Measurements from ENCODE around the gene PRKAA1.

PRKAA1 gene

GRCh38 chr5:40798012-40798800 is at the start of gene PRKAA1:
Gene PRKAA1 (minus strand): TSS chr5:40798374. CDS start chr5:40798189, 185 bp downstream.
- Histone ChIP-seq H3K9me2 (replicated peaks; ENCODE audit: insufficient read depth, low read length) (no peaks in the 10 kb centered on the region), H2AFZ (ENCODE audit: low read depth, low read length, severe bottlenecking) (peak within 1 kb of the TSS; percentile 85), H3K27me3 (ENCODE audit: low read length) (no peaks in the 10 kb centered on the region), H3F3A (ENCODE audit: insufficient read depth) (peaks cover 20% of the 10 kb centered on the region), H3K4me3 (ENCODE audit: insufficient read depth, low read length, poor library complexity, severe bottlenecking) (peak within 1 kb of the TSS; percentile 80), H3K36me3 (ENCODE audit: low read length) (no peaks in the 10 kb centered on the region), H3K9me3 (ENCODE audit: insufficient read depth, low read length) (no peaks in the 10 kb centered on the region), H3K4me2 (ENCODE audit: low read depth, low read length, poor library complexity, severe bottlenecking) (peak within 1 kb of the TSS; percentile 86), H3K27ac (ENCODE audit: low read depth, low read length) (peak within 1 kb of the TSS; percentile 80), H3K9ac (ENCODE audit: low read length) (peak within 1 kb of the TSS; percentile 76), H3K79me2 (ENCODE audit: insufficient read depth, low read length) (peaks cover 44% of the 10 kb centered on the region), H4K20me1 (ENCODE audit: low read depth, low read length) (no peaks in the 10 kb centered on the region)
- TF ChIP-seq CTCF (IDR thresholded peaks at IDR 0.05; ENCODE audit: insufficient read depth, low read length, poor library complexity, severe bottlenecking) (no peak), EZH2phosphoT487 (conservative IDR thresholded peaks at IDR 0.05; ENCODE audit: low read length) (no peak)

DNA sequence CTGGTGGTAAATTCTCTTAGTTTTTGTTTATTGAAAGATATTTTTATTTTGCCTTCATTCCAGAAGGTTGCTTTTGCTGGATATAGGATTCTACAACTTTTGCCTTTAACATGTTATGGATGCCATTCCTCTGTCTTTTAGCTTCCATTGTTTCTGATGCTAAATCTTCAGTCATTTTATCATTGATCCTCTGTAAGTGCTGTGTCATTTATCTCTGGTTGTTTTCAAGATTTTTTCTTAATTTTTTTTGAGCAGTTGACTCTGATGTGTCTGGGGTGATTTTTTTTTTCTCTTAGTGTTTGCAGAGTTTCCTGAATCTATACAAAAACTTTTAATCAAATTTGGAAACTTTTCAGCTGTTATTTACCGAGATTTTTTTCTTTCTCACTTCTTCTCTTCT is 49.4 kb upstream of the PRKAA1 start:
- H3K79me2 ChIP-seq (ENCODE audit: insufficient read depth, low read length), result no peaks in the 10 kb centered on the region
- no peaks in the 10 kb centered on the region for H3F3A ChIP-seq (ENCODE audit: insufficient read depth)
- no peaks in the 10 kb centered on the region for H4K20me1 ChIP-seq (ENCODE audit: low read depth, low read length)
- H3K9me2 ChIP-seq (replicated peaks; ENCODE audit: insufficient read depth, low read length), result no peaks in the 10 kb centered on the region
- no peak overlapping the region for H3K27ac ChIP-seq (ENCODE audit: low read depth, low read length)
- H3K9ac ChIP-seq (ENCODE audit: low read length), result no peak overlapping the region
- no peak overlapping the region for H2AFZ ChIP-seq (ENCODE audit: low read depth, low read length, severe bottlenecking)
- H3K27me3 ChIP-seq (ENCODE audit: low read length), result no peaks in the 10 kb centered on the region
- H3K4me3 ChIP-seq (ENCODE audit: insufficient read depth, low read length, poor library complexity, severe bottlenecking), result no peak overlapping the region
- H3K9me3 ChIP-seq (ENCODE audit: insufficient read depth, low read length), result no peaks in the 10 kb centered on the region
- no peaks in the 10 kb centered on the region for H3K36me3 ChIP-seq (ENCODE audit: low read length)
- no peak for TF ChIP-seq CTCF (IDR thresholded peaks at IDR 0.05; ENCODE audit: insufficient read depth, low read length, poor library complexity, severe bottlenecking)
- TF ChIP-seq EZH2phosphoT487 (conservative IDR thresholded peaks at IDR 0.05; ENCODE audit: low read length), result no peak
- no peak overlapping the region for H3K4me2 ChIP-seq (ENCODE audit: low read depth, low read length, poor library complexity, severe bottlenecking)

DNA sequence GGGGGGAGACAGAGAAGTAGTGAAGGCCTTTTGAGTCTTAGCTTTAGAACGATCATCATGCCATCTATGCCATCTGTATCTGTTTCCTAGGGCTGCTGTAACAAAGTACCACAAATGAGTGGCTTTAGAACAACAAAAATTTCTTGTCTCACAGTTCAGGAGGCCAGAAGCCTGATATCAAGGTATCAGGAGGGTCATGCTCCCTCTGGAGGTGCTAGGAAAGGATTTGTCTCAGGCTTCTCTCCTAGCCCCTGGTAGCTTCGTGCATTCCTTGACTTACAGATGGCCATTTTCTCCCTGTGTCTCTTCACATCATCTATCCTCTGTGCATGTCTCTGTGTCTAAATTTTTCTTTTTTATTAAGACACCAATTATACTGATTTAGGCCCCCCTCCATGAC is 48.2 kb upstream of the PRKAA1 start:
- Histone ChIP-seq H3F3A (ENCODE audit: insufficient read depth) (no peaks in the 10 kb centered on the region), H3K9ac (ENCODE audit: low read length) (no peak overlapping the region), H3K4me3 (ENCODE audit: insufficient read depth, low read length, poor library complexity, severe bottlenecking) (no peak overlapping the region), H3K9me3 (ENCODE audit: insufficient read depth, low read length) (no peaks in the 10 kb centered on the region), H3K27ac (ENCODE audit: low read depth, low read length) (no peak overlapping the region), H2AFZ (ENCODE audit: low read depth, low read length, severe bottlenecking) (no peak overlapping the region), H4K20me1 (ENCODE audit: low read depth, low read length) (no peaks in the 10 kb centered on the region), H3K79me2 (ENCODE audit: insufficient read depth, low read length) (no peaks in the 10 kb centered on the region), H3K9me2 (replicated peaks; ENCODE audit: insufficient read depth, low read length) (no peaks in the 10 kb centered on the region), H3K27me3 (ENCODE audit: low read length) (no peaks in the 10 kb centered on the region), H3K36me3 (ENCODE audit: low read length) (no peaks in the 10 kb centered on the region), H3K4me2 (ENCODE audit: low read depth, low read length, poor library complexity, severe bottlenecking) (no peak overlapping the region)
- TF ChIP-seq EZH2phosphoT487 (conservative IDR thresholded peaks at IDR 0.05; ENCODE audit: low read length) (no peak), CTCF (IDR thresholded peaks at IDR 0.05; ENCODE audit: insufficient read depth, low read length, poor library complexity, severe bottlenecking) (no peak)

Data from SU-DHL-6 (cell line).